BJ (cell line): Measurements from ENCODE around the gene BMP2. TPM values are rescaled to one million over a fixed set of nuclear protein-coding genes. Genes with fewer than 3 reads are reported as not detected.

ENCODE experiments used
- CTCF ChIA-PET: fragments of 350-600 bp; formaldehyde crosslinking; extraction: SDS; loops from one replicate; lab custom pipeline; 2021; ENCODE audit warnings: antibody characterized with exemption, inconsistent platforms; lab: Yijun Ruan, JAX
- POLR2A ChIA-PET: fragments of 300-600 bp; sonication (Branson Sonifier 250); formaldehyde crosslinking; extraction: SDS; loops from one replicate; lab custom pipeline; 2021; ENCODE audit warnings: antibody characterized with exemption; lab: Charles Lee
- DNase-seq: peaks from one replicate; pipeline ENCODE4 v3.0.0-alpha.2; 2011; ENCODE audit warnings: low read depth
- H3K27me3 ChIP-seq: 2 replicates; pipeline ENCODE4 v1.6.0; 2011; ENCODE audit warnings: low read length; ENCODE audit not compliant: control insufficient read depth, insufficient read depth
- H3K36me3 ChIP-seq: 2 replicates; pipeline ENCODE4 v1.5.1; 2011; ENCODE audit warnings: low read length; ENCODE audit not compliant: control insufficient read depth, insufficient read depth
- H3K4me3 ChIP-seq: 2 replicates; pipeline ENCODE4 v1.5.1; 2011; ENCODE audit warnings: low read depth, mild to moderate bottlenecking, control low read depth, low read length
- polyA plus RNA-seq: library from polyadenylated mRNA; depleted of rRNA; stranded (reverse); fragments of >200 nt; gene quantifications from 2 replicates; pipeline ENCODE4 v1.2.3, GENCODE V29; 2011
- TF ChIP-seq, protein P1 (sequence below): IDR thresholded peaks from 2 replicates; pipeline ENCODE4 v1.5.1; 2011; ENCODE audit warnings: low read depth, mild to moderate bottlenecking, control low read depth, inconsistent platforms, low read length, moderate library complexity; ENCODE audit not compliant: insufficient read depth

Gene BMP2
- polyA plus RNA-seq, 1 experiment, result 0.07 TPM

GRCh38 chr20:6780433-6781190 lies 13.1 kb downstream of the BMP2 start:
- DNase-seq, result no peak
- H3K36me3 ChIP-seq, result no peaks in the 10 kb centered on the region
- TF ChIP-seq, protein P1, sequence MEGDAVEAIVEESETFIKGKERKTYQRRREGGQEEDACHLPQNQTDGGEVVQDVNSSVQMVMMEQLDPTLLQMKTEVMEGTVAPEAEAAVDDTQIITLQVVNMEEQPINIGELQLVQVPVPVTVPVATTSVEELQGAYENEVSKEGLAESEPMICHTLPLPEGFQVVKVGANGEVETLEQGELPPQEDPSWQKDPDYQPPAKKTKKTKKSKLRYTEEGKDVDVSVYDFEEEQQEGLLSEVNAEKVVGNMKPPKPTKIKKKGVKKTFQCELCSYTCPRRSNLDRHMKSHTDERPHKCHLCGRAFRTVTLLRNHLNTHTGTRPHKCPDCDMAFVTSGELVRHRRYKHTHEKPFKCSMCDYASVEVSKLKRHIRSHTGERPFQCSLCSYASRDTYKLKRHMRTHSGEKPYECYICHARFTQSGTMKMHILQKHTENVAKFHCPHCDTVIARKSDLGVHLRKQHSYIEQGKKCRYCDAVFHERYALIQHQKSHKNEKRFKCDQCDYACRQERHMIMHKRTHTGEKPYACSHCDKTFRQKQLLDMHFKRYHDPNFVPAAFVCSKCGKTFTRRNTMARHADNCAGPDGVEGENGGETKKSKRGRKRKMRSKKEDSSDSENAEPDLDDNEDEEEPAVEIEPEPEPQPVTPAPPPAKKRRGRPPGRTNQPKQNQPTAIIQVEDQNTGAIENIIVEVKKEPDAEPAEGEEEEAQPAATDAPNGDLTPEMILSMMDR, result no peak
- POLR2A ChIA-PET, result no interaction called here
- H3K4me3 ChIP-seq, result no peak overlapping the region
- CTCF ChIA-PET, result interaction anchor here (2.6 kb wide), 1 partner anchor 10 kb away, joined by 10 read pairs; no protein-coding TSS in a partner anchor
- H3K27me3 ChIP-seq, result no peaks in the 10 kb centered on the region

DNA sequence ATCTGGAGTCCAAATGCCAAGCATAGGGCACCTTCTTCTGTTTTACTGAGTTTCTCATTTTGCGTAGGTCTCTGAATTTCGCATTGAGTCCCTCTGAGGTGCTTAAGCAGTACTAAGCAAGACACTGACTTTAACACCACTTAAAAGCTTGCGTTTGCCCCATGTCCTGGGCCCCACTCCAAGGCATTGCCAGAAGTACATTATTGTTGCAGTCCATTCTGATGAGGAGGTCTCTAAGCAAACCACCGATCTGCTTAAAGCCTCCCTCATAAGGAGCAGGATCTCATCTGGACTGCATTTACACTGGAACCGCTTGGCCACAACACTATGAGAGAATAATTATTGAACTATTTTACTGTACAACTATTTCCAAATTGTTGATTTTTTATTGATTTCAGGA lies 16.3 kb downstream of the BMP2 start:
- Histone ChIP-seq H3K36me3 (no peaks in the 10 kb centered on the region), H3K4me3 (no peak overlapping the region), H3K27me3 (no peaks in the 10 kb centered on the region)
- CTCF ChIA-PET, result no interaction called here
- POLR2A ChIA-PET, result no interaction called here
- DNase-seq, result peak; percentile 19
- TF ChIP-seq, protein P1, result no peak

GRCh38 chr20:6784210-6784631 lies 16.7 kb downstream of the BMP2 start:
- H3K4me3 ChIP-seq, result no peak overlapping the region
- DNase-seq, result peak; percentile 4
- no peaks in the 10 kb centered on the region for H3K27me3 ChIP-seq
- TF ChIP-seq, protein P1, result no peak
- ChIA-PET CTCF (no interaction called here), POLR2A (no interaction called here)
- H3K36me3 ChIP-seq, result no peaks in the 10 kb centered on the region

DNA sequence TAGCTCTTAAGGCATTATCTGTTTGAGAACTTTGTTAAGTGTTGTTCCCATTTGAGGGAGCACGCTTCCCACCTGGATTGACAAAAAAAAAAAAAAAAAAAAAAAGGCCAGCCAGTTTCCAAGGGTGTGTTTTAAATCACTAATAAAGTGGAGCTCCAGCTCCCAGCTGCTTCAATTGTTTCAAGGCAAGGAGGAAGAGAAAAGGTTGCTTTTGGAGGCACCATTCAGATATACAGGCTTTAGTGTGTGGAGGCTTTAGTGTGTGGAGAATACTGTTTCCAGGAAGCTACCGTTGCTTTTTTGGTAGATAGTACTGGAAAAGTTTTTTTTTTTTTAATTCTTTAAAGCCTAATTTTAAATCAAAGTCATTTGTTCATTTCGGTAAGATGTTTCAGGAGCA lies 17.3 kb downstream of the BMP2 start:
- no peak for DNase-seq
- CTCF ChIA-PET, result no interaction called here
- Histone ChIP-seq H3K36me3 (no peaks in the 10 kb centered on the region), H3K27me3 (no peaks in the 10 kb centered on the region), H3K4me3 (no peak overlapping the region)
- POLR2A ChIA-PET, result no interaction called here
- TF ChIP-seq, protein P1, result no peak

- no peaks in the 10 kb centered on the region for H3K36me3 ChIP-seq
- no peak for DNase-seq
- no peaks in the 10 kb centered on the region for H3K27me3 ChIP-seq
- TF ChIP-seq, protein P1, result no peak
- POLR2A ChIA-PET, result no interaction called here
- CTCF ChIA-PET, result interaction anchor here (0.5 kb wide), 1 partner anchor 1082 kb away, joined by 3 read pairs; no protein-coding TSS in a partner anchor
- H3K4me3 ChIP-seq, result no peak overlapping the region
Measured at GRCh38 chr20:6786548-6786947, 19.1 kb downstream of the BMP2 start.
